Hepatic stellate cell (primary cell): Measurements from ENCODE around the gene SLC7A10.
"Not testable (repeated sequence)": the region's sequence is repeated elsewhere in the genome, so short reads cannot be mapped to it uniquely, and the experiment has no call there.

ENCODE experiments used
- DNase-seq: peaks from one replicate; pipeline ENCODE4 v3.0.0; 2011; ENCODE audit warnings: low spot score

Gene SLC7A10

DNA sequence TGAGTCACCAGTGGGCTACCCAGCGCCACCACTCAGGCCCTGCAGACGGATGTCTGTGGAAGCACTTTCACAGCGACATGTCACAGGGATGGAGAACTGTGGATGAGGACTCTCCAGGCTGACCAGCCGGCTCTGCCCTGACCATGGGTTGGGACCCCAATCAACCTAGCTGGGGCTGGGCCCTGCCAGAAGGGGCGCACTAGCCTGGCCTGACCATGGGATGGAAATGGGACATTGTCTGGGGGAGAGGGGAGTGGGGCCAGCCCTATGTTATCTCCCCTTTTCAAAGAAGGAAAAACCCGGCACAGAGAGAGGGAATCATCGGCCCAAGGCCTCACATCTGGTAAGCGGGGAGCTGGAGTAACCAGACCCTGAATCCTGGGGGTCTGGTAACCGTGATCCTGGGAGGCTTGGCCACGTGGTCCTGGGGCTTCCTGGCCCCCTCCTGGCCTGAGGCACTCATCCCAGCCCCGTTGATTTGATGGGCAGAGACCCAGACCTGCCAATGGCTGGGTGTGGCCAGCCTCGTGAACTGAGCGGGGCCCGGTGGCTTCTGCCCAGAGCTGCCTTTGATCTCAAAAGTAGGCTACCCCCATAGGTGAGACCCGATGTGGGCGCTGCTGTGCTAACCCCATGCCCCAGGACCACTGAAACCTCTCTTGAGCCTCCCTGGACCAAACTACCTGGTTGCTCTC is 11.2 kb upstream of the SLC7A10 start:
- no peak for DNase-seq

DNA sequence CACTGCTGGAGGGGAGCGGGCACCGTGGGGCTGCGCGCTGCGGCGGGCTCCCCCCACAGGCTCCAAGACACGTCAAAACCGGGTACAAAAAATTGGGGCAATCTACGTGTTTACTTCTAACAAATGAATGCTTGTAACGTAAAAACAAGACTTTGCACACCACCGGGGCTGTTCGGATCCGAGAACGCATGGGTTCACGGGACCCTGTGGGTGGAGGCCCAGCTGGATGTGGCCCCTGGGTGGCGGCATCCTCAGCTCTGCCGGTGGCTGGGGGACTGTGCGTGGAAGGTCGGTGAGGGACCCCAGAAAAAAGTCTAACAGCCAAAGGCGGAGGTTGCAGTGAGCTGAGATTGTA is 10.3 kb upstream of the SLC7A10 start:
- no peak for DNase-seq

DNA sequence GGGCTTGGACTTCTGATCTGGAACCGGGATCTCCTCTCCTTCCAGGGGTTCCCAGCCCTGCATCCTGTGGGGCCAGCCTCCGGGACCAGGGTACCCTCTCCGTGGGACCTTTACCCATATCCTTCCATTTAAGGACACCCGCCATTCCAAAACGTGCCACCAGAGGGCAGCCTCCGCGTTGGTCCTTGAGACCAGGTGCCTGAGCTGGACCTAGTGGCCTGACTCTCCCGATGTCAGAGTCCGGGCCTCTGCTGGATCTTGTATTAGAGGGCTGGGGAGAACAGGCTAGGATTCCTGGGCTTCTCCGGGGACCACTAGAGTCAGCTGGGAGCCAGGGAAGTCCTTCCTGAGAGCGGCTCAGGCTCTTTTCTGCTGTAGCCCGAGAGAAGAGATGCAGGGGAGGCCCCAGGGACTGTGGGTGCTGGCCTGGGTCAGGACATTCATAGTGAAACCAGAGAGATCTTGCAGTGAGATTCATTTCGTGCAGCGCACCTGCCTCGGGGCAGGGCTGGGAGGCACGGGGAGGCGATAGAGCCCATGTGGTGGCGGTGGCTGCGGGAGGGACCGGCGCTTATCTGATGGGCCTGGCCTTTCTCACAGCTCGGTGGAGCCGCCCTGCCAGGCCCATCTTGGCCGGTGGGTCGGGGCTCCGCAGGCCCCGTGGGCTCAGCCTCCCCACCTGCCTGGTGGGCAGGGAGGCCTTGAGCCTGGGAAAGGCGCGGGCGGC is 9.8 kb upstream of the SLC7A10 start:
- DNase-seq = peak; percentile 86

GRCh38 chr19:33234736-33235135 is 9.1 kb upstream of the SLC7A10 start:
- no peak for DNase-seq

DNA sequence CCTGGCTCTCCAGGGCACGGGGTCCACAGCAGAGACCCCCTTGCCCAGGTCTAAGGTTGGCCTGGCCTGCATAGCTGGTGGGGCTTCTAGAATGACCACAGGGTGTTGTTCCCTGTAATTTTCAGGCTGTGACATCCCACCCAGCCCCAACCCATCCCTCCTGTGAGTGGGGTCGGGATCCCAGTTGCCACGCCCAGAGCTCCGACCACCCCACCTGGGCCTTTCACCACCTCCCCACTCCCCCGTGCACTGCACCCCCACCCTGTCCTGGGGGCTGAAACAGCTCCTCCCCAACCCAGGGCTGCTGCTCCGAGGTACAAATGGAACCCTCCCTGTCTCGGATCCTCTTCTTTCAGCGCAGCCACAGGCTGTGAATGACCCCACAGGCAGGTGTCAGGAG is 8.4 kb upstream of the SLC7A10 start:
- no peak for DNase-seq

GRCh38 chr19:33233056-33233873 is 7.6 kb upstream of the SLC7A10 start:
- no peak for DNase-seq

DNA sequence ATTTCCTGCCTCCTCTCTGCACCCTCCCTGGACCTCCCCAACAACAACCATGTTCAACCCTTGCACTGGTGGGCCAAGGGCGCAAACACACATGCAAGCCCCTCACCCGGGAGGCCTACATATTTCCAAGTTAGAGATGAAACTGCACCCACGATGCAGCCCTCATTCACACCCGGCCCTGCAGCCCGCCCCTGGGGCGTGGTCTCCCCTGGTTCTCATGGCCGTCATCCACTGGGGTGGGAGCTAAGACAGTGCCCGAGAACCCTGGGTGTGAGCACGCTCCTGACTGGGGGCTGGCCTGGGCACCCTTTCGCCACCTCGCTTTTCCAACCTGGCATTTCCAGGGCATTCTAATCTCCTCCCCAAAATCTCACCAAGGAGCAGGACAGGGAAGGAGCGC is 7.0 kb upstream of the SLC7A10 start:
- no peak for DNase-seq

DNA sequence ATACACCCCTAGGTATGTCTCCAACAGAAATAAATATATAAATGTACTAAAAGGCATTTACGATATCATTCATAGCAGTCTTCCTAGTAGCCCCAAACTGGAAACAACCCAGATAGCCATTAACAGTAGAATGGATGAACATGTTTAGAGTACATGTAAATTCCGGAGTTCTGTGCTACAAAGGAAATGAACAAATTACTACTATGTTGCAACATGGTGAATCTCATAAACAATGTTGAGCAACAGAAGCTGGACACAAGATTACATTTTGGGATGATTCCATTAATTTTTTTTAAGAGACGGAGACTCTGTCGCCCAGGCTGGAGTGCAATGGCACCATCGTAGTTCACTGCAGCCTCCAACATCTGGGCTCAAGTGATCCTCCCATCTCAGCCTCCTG is 5.9 kb upstream of the SLC7A10 start:
- no peak for DNase-seq

DNA sequence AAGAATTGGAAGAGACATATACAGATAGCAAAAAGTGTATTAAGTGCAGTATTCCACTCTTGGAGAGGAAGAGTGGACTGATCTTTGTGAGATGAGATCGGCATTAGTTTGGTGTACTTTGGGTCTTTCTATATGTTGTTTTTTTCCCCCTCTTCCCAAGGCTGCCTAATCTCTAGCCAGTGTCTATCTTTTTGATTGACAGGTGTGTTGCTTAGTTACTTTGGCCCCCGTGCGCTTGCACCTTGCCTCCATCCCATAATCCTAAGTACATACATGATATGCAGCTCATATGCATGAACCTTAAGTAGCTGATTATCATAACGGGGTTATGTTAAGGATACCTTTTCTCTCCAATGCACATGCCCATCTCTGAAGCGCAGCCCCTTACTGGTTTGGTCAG is 4.3 kb upstream of the SLC7A10 start:
- DNase-seq = no peak

GRCh38 chr19:33227870-33228599 is 2.4 kb upstream of the SLC7A10 start:
- DNase-seq = no peak

GRCh38 chr19:33227242-33227650 is 1.6 kb upstream of the SLC7A10 start:
- no peak for DNase-seq

DNA sequence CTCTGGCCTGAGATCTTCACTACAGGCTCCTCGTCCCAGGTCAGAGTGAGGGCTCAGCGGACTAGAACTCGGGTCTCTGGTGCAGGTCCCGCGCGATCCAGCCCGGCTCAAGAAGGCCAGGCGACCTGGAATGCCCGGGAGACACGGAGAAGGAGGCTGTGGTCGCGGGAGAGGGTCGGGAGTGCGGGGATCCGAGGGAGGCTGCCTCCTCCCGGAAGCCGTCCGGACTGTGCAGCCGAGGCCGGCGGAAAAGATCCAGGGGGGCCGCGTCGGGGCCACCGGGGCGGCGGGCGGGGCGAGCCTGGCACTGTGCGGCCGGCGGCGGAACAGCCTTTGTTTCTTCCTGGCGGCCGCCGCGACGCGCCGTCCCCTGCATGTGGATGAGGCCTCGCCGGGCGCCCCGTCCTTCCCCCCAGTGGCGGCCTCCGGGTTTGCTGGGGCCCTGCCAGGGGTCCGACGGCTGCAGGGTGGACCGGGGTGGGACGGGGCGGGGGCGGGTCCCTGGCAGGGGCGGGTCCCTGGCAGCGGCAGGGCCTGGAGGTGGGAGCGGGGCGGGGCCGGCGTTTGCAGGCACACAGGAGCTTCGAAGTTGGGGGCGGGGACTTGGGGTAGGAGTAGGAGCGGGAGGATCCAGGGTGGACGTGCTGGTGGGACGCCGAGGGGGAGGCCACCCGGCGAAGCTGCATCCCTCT is 1.0 kb upstream of the SLC7A10 start:
- no peak for DNase-seq

GRCh38 chr19:33224694-33225457 is 774 bp downstream of the SLC7A10 start:
- no peak for DNase-seq

- not testable (repeated sequence) for DNase-seq
Observed at GRCh38 chr19:33222255-33222654, 3.4 kb downstream of the SLC7A10 start.

DNA sequence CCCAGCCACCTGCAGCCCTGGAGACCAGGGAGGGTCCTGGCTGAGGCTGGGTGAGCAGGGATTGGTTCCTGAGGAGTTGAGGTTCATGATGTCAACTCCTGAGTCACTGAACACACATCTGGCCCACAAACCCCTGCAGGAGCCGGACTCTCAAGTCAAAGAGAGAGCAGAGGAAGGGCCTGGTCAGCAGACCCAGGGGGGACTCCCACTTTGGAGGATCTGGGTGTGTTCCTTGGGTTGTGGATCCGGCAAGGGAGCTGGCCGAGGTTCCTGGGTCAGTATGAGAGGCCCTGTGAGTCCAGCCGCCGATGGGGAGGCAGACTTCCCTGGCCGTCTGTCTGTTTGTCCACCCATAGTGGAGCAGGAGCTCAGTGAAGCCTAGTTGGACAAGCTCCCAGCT is 4.0 kb downstream of the SLC7A10 start:
- no peak for DNase-seq

DNA sequence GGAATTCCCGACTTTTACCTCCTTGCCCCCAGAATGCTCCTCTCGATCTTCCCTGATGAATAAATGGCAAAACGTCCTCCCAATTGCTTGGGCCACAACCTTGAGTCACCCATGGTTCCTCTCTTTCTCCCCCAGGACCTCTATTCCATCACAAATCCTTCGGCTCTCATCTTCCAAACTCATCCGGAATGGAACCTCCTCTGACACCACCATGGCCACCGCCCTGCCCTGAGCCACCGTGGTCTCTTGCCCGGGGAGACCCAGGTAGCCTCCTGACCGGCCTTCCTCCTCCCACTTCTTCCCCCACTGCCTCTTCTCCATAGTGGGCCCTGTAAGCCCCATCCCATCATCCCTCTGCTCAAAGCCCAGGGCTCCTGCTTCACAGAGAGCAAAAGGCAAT is 4.9 kb downstream of the SLC7A10 start:
- DNase-seq = no peak

DNA sequence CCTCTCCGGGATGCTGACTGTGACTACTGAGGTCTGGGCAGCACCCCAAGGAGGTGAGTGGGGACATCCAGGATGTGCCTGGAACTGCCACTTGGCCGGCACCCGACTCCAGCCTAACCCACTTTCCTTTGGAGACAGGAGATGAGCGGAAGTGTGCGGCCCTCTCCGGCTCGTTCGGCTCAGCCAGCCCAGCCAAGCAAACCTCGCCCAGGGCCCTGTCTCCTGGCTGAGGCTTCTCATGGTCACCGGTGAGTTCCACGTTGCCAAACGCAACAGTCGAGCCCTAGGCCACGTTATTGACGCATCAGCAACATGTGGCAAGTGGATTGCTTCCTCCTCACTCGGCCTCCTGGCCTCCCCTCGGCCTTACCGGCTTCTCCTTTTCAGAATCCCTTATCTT is 5.5 kb downstream of the SLC7A10 start:
- no peak for DNase-seq

- DNase-seq = no peak
Observed at GRCh38 chr19:33219261-33219815, 6.3 kb downstream of the SLC7A10 start.

DNA sequence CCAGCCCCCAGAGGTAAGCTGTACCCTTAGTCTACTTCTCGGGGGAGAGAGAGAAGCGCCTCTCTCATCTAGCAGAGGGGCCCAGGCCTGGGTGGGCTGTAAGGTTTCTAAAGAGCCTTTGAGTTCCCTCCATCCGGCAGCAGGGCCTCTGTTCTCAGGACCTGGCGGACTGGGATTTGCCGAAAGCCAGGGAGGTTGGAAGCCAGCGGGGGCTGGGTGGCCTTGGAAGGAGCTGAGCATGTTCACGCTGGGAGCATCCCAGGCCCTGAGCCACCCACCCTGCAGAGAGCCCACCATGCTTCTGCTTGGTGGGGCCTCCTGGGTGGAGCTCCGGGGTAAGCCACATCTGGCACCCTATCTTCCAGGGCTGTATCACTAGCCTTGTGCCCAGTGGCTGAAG is 7.8 kb downstream of the SLC7A10 start:
- no peak for DNase-seq

- DNase-seq = no peak
Observed at GRCh38 chr19:33216198-33216830, 9.3 kb downstream of the SLC7A10 start.
